ENCODE measurements around the gene TRIM34. TPM values are rescaled to one million over a fixed set of nuclear protein-coding genes. Genes with fewer than 3 reads are reported as not detected.
"Not testable (repeated sequence)": the region's sequence is repeated elsewhere in the genome, so short reads cannot be mapped to it uniquely, and the experiment has no call there.

Gene TRIM34
- total and polyA plus RNA-seq, 4 donors = 1.7 to 3.8 (median 2.5) TPM

DNA sequence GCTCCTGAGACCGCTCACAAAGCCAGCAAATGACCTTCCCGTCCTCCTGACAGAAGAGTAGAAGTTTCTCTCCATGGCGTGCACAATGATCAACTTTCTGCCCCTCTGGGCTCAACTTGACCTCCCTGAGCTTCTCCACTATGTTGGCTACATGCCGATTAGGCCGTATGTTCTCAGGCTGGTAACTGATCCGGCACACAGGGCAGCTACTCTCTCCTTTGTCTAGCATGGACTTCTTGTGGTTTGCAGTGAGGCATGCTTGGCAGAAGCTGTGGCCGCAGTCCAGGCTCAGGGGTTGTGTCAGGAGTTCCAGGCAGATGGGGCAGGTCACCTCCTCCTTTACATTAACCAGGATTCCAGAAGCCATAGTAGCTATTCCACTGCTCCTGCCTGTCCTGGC, 55.0 kb downstream of the TRIM34 start:
- Histone ChIP-seq H3K27me3 (ENCODE audit: control insufficient read depth in 4 of 4, insufficient read depth in 4 of 4, low read length in 3 of 4) (no peaks in the 10 kb centered on the region), H3K9me3 (ENCODE audit: control insufficient read depth in 4 of 4, low read length in 3 of 4) (no peaks in the 10 kb centered on the region), H3K27ac (ENCODE audit: low read depth in 1 of 2, low read length in 2 of 2) (no peak overlapping the region), H3K4me1 (ENCODE audit: control insufficient read depth in 4 of 4, insufficient read depth in 4 of 4, low read length in 3 of 4) (peaks cover 0 to 17% (median 4%) of the 10 kb centered on the region in 4 donors), H3K36me3 (ENCODE audit: control insufficient read depth in 4 of 4, insufficient read depth in 3 of 4, low read depth in 1 of 4, low read length in 3 of 4) (peaks cover 4 to 30% (median 20%) of the 10 kb centered on the region in 4 donors), H3K4me3 (ENCODE audit: low read depth in 1 of 3, low read length in 3 of 3) (no peak overlapping the region), H3K9ac (ENCODE audit: low read depth in 1 of 2, low read length in 2 of 2) (no peak overlapping the region)
- no peak for DNase-seq (ENCODE audit: low spot score)
- WGBS = 97% methylated on average over 7 of the region's 7 CpGs
- TF ChIP-seq JUND (IDR thresholded peaks at IDR 0.05) = no peak
- no peak for TF ChIP-seq HNF4A (conservative IDR thresholded peaks at IDR 0.05)
- no peak for TF ChIP-seq FOXA1 (IDR thresholded peaks at IDR 0.05)
- TF ChIP-seq, protein P1, sequence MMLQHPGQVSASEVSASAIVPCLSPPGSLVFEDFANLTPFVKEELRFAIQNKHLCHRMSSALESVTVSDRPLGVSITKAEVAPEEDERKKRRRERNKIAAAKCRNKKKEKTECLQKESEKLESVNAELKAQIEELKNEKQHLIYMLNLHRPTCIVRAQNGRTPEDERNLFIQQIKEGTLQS (IDR thresholded peaks at IDR 0.05) = no peak

DNA sequence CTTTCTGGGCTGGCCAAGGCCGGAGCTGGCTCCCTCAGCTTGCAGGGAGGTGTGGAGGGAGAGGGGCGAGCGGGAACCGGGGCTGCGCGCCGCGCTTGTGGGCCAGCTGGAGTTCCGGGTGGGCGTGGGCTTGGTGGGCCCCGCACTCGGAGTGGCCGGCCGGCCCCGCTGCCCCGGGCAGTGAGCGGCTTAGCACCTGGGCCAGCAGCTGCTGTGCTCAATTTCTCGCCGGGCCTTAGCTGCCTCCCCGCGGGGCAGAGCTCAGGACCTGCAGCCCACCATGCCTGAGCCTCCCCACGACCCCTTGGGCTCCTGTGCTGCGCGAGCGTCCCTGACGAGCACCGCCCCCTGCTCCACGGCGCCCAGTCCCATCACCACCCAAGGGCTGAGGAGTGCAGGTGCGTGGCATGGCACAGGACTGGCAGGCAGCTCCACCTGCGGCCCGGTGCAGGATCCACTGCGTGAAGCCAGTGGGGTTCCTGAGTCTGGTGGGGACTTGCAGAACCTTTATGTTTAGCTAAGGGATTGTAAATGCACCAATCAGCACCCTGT, 58.2 kb downstream of the TRIM34 start:
- DNase-seq (ENCODE audit: low spot score); H3K4me3 ChIP-seq (ENCODE audit: low read depth in 1 of 3, low read length in 3 of 3); H3K9ac ChIP-seq (ENCODE audit: low read depth in 1 of 2, low read length in 2 of 2); H3K9me3 ChIP-seq (ENCODE audit: control insufficient read depth in 4 of 4, low read length in 3 of 4); H3K27me3 ChIP-seq (ENCODE audit: control insufficient read depth in 4 of 4, insufficient read depth in 4 of 4, low read length in 3 of 4); H3K27ac ChIP-seq (ENCODE audit: low read depth in 1 of 2, low read length in 2 of 2): not testable (repeated sequence)
- H3K4me1 ChIP-seq (ENCODE audit: control insufficient read depth in 4 of 4, insufficient read depth in 4 of 4, low read length in 3 of 4) = peaks cover 0 to 21% (median 4%) of the 10 kb centered on the region in 4 donors
- peaks cover 2 to 21% (median 13%) of the 10 kb centered on the region in 4 donors for H3K36me3 ChIP-seq (ENCODE audit: control insufficient read depth in 4 of 4, insufficient read depth in 3 of 4, low read depth in 1 of 4, low read length in 3 of 4)
- 88% methylated on average over 33 of the region's 33 CpGs for WGBS

DNA sequence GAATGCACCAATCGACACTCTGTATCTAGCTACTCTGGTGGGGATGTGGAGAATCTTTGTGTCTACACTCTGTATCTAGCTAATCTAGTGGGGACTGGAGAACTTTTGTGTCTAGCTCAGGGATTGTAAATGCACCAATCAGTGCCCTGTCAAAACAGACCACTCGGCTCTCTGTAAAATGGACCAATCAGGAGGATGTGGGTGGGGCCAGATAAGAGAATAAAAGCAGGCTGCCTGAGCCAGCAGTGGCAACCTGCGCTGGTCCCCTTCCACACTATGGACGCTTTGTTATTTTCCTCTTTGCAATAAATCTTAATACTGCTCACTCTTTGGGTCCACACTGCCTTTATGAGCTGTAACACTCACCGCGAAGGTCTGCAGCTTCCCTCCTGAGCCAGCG, 58.8 kb downstream of the TRIM34 start:
- not testable (repeated sequence) for DNase-seq (ENCODE audit: low spot score); H3K27ac ChIP-seq (ENCODE audit: low read depth in 1 of 2, low read length in 2 of 2); H3K9ac ChIP-seq (ENCODE audit: low read depth in 1 of 2, low read length in 2 of 2); H3K9me3 ChIP-seq (ENCODE audit: control insufficient read depth in 4 of 4, low read length in 3 of 4); H3K27me3 ChIP-seq (ENCODE audit: control insufficient read depth in 4 of 4, insufficient read depth in 4 of 4, low read length in 3 of 4)
- WGBS = 75% methylated on average over 7 of the region's 7 CpGs
- H3K4me1 ChIP-seq (ENCODE audit: control insufficient read depth in 4 of 4, insufficient read depth in 4 of 4, low read length in 3 of 4) = peaks cover 0 to 21% (median 4%) of the 10 kb centered on the region in 4 donors
- H3K4me3 ChIP-seq (ENCODE audit: low read depth in 1 of 3, low read length in 3 of 3) = peak overlapping the region in 1 of 3 donors; percentile 67
- peaks cover 2 to 14% (median 6%) of the 10 kb centered on the region in 4 donors for H3K36me3 ChIP-seq (ENCODE audit: control insufficient read depth in 4 of 4, insufficient read depth in 3 of 4, low read depth in 1 of 4, low read length in 3 of 4)

DNA sequence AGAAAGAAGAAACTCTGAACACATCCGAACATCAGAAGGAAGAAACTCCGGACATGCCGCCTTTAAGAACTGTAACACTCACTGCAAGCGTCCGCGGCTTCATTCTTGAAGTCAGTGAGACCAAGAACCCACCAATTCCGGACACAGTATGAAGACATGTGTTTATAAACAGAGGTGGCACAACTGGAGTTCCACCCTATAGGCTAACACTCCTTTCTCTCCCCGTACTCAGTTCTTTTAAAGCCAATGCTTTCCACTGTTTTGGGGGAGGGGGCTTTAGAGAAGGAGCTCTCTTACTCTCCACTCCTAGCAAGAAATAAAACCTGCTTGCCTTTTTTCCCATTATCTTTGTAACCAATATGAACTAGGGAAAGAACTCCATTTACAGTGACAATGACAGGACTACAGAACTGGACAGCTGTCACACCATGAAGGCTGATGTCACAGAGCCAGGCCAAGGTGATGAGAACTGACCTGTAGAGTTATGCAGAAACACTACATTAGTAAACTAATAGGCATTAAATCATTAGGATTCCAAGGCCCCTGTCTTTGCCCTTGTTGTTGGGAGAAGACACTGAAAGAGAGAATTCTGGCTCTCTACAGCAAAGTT, 59.3 kb downstream of the TRIM34 start:
- Histone ChIP-seq H3K4me3 (ENCODE audit: low read depth in 1 of 3, low read length in 3 of 3) (peak overlapping the region; percentile 55 to 74 (median 67)), H3K9ac (ENCODE audit: low read depth in 1 of 2, low read length in 2 of 2) (peak overlapping the region; percentile 90 to 92), H3K27me3 (ENCODE audit: control insufficient read depth in 4 of 4, insufficient read depth in 4 of 4, low read length in 3 of 4) (no peaks in the 10 kb centered on the region), H3K27ac (ENCODE audit: low read depth in 1 of 2, low read length in 2 of 2) (peak overlapping the region; percentile 91 to 96), H3K36me3 (ENCODE audit: control insufficient read depth in 4 of 4, insufficient read depth in 3 of 4, low read depth in 1 of 4, low read length in 3 of 4) (peaks cover 0 to 9% (median 3%) of the 10 kb centered on the region in 4 donors), H3K9me3 (ENCODE audit: control insufficient read depth in 4 of 4, low read length in 3 of 4) (no peaks in the 10 kb centered on the region), H3K4me1 (ENCODE audit: control insufficient read depth in 4 of 4, insufficient read depth in 4 of 4, low read length in 3 of 4) (peaks cover 0 to 21% (median 4%) of the 10 kb centered on the region in 4 donors)
- DNase-seq (ENCODE audit: low spot score) = no peak
- WGBS = 47% methylated on average over 6 of the region's 8 CpGs
- TF ChIP-seq JUND (IDR thresholded peaks at IDR 0.05) = no peak
- no peak for TF ChIP-seq NR2F2 (IDR thresholded peaks at IDR 0.05)
- no peak for TF ChIP-seq HNF4G (IDR thresholded peaks at IDR 0.05)
- no peak for TF ChIP-seq TAF1 (conservative IDR thresholded peaks at IDR 0.05)
- TF ChIP-seq RAD21 (IDR thresholded peaks at IDR 0.05) = no peak
- TF ChIP-seq EGR1 (IDR thresholded peaks at IDR 0.05; ENCODE audit: low read depth in 2 of 2) = no peak
- TF ChIP-seq, protein P2, sequence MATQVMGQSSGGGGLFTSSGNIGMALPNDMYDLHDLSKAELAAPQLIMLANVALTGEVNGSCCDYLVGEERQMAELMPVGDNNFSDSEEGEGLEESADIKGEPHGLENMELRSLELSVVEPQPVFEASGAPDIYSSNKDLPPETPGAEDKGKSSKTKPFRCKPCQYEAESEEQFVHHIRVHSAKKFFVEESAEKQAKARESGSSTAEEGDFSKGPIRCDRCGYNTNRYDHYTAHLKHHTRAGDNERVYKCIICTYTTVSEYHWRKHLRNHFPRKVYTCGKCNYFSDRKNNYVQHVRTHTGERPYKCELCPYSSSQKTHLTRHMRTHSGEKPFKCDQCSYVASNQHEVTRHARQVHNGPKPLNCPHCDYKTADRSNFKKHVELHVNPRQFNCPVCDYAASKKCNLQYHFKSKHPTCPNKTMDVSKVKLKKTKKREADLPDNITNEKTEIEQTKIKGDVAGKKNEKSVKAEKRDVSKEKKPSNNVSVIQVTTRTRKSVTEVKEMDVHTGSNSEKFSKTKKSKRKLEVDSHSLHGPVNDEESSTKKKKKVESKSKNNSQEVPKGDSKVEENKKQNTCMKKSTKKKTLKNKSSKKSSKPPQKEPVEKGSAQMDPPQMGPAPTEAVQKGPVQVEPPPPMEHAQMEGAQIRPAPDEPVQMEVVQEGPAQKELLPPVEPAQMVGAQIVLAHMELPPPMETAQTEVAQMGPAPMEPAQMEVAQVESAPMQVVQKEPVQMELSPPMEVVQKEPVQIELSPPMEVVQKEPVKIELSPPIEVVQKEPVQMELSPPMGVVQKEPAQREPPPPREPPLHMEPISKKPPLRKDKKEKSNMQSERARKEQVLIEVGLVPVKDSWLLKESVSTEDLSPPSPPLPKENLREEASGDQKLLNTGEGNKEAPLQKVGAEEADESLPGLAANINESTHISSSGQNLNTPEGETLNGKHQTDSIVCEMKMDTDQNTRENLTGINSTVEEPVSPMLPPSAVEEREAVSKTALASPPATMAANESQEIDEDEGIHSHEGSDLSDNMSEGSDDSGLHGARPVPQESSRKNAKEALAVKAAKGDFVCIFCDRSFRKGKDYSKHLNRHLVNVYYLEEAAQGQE (IDR thresholded peaks at IDR 0.05) = no peak
- no peak for TF ChIP-seq GABPA (IDR thresholded peaks at IDR 0.05 in 1 of 2, conservative IDR thresholded peaks at IDR 0.05 in 1 of 2)
- no peak for TF ChIP-seq HNF4A (conservative IDR thresholded peaks at IDR 0.05)
- TF ChIP-seq, protein P1 (IDR thresholded peaks at IDR 0.05) = no peak
- no peak for TF ChIP-seq SP1 (IDR thresholded peaks at IDR 0.05)
- TF ChIP-seq FOXA2 (IDR thresholded peaks at IDR 0.05) = no peak
- no peak for TF ChIP-seq YY1 (IDR thresholded peaks at IDR 0.05)
- TF ChIP-seq, protein P3, sequence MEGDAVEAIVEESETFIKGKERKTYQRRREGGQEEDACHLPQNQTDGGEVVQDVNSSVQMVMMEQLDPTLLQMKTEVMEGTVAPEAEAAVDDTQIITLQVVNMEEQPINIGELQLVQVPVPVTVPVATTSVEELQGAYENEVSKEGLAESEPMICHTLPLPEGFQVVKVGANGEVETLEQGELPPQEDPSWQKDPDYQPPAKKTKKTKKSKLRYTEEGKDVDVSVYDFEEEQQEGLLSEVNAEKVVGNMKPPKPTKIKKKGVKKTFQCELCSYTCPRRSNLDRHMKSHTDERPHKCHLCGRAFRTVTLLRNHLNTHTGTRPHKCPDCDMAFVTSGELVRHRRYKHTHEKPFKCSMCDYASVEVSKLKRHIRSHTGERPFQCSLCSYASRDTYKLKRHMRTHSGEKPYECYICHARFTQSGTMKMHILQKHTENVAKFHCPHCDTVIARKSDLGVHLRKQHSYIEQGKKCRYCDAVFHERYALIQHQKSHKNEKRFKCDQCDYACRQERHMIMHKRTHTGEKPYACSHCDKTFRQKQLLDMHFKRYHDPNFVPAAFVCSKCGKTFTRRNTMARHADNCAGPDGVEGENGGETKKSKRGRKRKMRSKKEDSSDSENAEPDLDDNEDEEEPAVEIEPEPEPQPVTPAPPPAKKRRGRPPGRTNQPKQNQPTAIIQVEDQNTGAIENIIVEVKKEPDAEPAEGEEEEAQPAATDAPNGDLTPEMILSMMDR (IDR thresholded peaks at IDR 0.05; ENCODE audit: low read depth, low read length, missing input control) = no peak
- TF ChIP-seq RXRA (IDR thresholded peaks at IDR 0.05) = no peak
- TF ChIP-seq, protein P4, sequence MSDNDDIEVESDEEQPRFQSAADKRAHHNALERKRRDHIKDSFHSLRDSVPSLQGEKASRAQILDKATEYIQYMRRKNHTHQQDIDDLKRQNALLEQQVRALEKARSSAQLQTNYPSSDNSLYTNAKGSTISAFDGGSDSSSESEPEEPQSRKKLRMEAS (IDR thresholded peaks at IDR 0.05) = no peak

Measured in liver (tissue), 9 donors.